ENCODE measurements around the gene NDFIP2.

GRCh38 chr13:79485014-79485811 is 4.3 kb downstream of the NDFIP2 start:
- TF ChIP-seq CTCF (IDR thresholded peaks at IDR 0.05) (no peak), POLR2A (IDR thresholded peaks at IDR 0.05) (no peak)
